ENCODE measurements around the gene C16orf78. TPM values are rescaled to one million over a fixed set of nuclear protein-coding genes. Genes with fewer than 3 reads are reported as not detected.
A peak's percentile ranks its signal among the peaks of the same experiment; 100 is the strongest.

The C16orf78 gene
- total RNA-seq, 2 experiments from 2014 or later, result not detected

GRCh38 chr16:49342336-49343265 is 31.0 kb upstream of the C16orf78 start:
- intact Hi-C loops (cut with micrococcal nuclease), result no loop called here
- no peaks in the 10 kb centered on the region for H3K36me3 Mint-ChIP-seq
- no peak overlapping the region for H3K4me3 Mint-ChIP-seq
- ChIA-PET CTCF (no interaction called here), POLR2A (no interaction called here)
- no peak overlapping the region for H3K27ac Mint-ChIP-seq
- H3K9me3 Mint-ChIP-seq, result no peaks in the 10 kb centered on the region
- H3K27me3 Mint-ChIP-seq, result peaks cover 1% of the 10 kb centered on the region
- H3K4me1 Mint-ChIP-seq (ENCODE audit: low read depth), result no peaks in the 10 kb centered on the region
- DNase-seq, result no peak

- Mint-ChIP-seq H3K9me3 (no peaks in the 10 kb centered on the region), H3K4me3 (no peak overlapping the region), H3K27me3 (no peaks in the 10 kb centered on the region), H3K27ac (no peak overlapping the region), H3K36me3 (no peaks in the 10 kb centered on the region), H3K4me1 (ENCODE audit: low read depth) (no peaks in the 10 kb centered on the region)
- ChIA-PET CTCF (no interaction called here), POLR2A (no interaction called here)
- DNase-seq, result no peak
- intact Hi-C loops (cut with micrococcal nuclease), result no loop called here
Observed at GRCh38 chr16:49343291-49343690, 30.3 kb upstream of the C16orf78 start.

GRCh38 chr16:49344401-49344800 is 29.2 kb upstream of the C16orf78 start:
- intact Hi-C loops (cut with micrococcal nuclease), result no loop called here
- Mint-ChIP-seq H3K27me3 (no peaks in the 10 kb centered on the region), H3K9me3 (no peaks in the 10 kb centered on the region), H3K36me3 (no peaks in the 10 kb centered on the region), H3K4me3 (no peak overlapping the region), H3K4me1 (ENCODE audit: low read depth) (no peaks in the 10 kb centered on the region), H3K27ac (no peak overlapping the region)
- no peak for DNase-seq
- POLR2A ChIA-PET, result no interaction called here
- CTCF ChIA-PET, result no interaction called here

GRCh38 chr16:49345829-49346228 is 27.8 kb upstream of the C16orf78 start:
- H3K4me1 Mint-ChIP-seq (ENCODE audit: low read depth), result no peaks in the 10 kb centered on the region
- no peaks in the 10 kb centered on the region for H3K36me3 Mint-ChIP-seq
- no peak overlapping the region for H3K27ac Mint-ChIP-seq
- H3K27me3 Mint-ChIP-seq, result peaks cover 7% of the 10 kb centered on the region
- intact Hi-C loops (cut with micrococcal nuclease), result no loop called here
- H3K4me3 Mint-ChIP-seq, result no peak overlapping the region
- no peak for DNase-seq
- ChIA-PET CTCF (no interaction called here), POLR2A (no interaction called here)
- H3K9me3 Mint-ChIP-seq, result no peaks in the 10 kb centered on the region

GRCh38 chr16:49346459-49346858 is 27.1 kb upstream of the C16orf78 start:
- no peaks in the 10 kb centered on the region for H3K36me3 Mint-ChIP-seq
- no peak overlapping the region for H3K27ac Mint-ChIP-seq
- no peak overlapping the region for H3K4me3 Mint-ChIP-seq
- H3K4me1 Mint-ChIP-seq (ENCODE audit: low read depth), result no peaks in the 10 kb centered on the region
- H3K27me3 Mint-ChIP-seq, result peaks cover 12% of the 10 kb centered on the region
- H3K9me3 Mint-ChIP-seq, result no peaks in the 10 kb centered on the region
- intact Hi-C loops (cut with micrococcal nuclease), result no loop called here
- CTCF ChIA-PET, result no interaction called here
- DNase-seq, result no peak
- POLR2A ChIA-PET, result no interaction called here

GRCh38 chr16:49347476-49347875 is 26.1 kb upstream of the C16orf78 start:
- Mint-ChIP-seq H3K4me3 (no peak overlapping the region), H3K9me3 (no peaks in the 10 kb centered on the region), H3K36me3 (no peaks in the 10 kb centered on the region), H3K4me1 (ENCODE audit: low read depth) (no peaks in the 10 kb centered on the region), H3K27me3 (peaks cover 17% of the 10 kb centered on the region), H3K27ac (no peak overlapping the region)
- POLR2A ChIA-PET, result no interaction called here
- intact Hi-C loops (cut with micrococcal nuclease), result no loop called here
- DNase-seq, result no peak
- CTCF ChIA-PET, result interaction anchor here (0.9 kb wide), 1 partner anchor 13 kb away, joined by 3 read pairs; no protein-coding TSS in a partner anchor

- DNase-seq, result no peak
- H3K9me3 Mint-ChIP-seq, result no peaks in the 10 kb centered on the region
- no peaks in the 10 kb centered on the region for H3K4me1 Mint-ChIP-seq (ENCODE audit: low read depth)
- H3K4me3 Mint-ChIP-seq, result no peak overlapping the region
- no peaks in the 10 kb centered on the region for H3K36me3 Mint-ChIP-seq
- H3K27me3 Mint-ChIP-seq, result peaks cover 19% of the 10 kb centered on the region
- H3K27ac Mint-ChIP-seq, result no peak overlapping the region
- ChIA-PET CTCF (interaction anchor here (0.9 to 1.7 kb wide), 5 partner anchors 10 to 663 kb away, joined by 3 to 7 read pairs (median 3); no protein-coding TSS in a partner anchor), POLR2A (no interaction called here)
- intact Hi-C loops (cut with micrococcal nuclease), result no loop called here
Observed at GRCh38 chr16:49348408-49349176, 25.0 kb upstream of the C16orf78 start.

- intact Hi-C loops (cut with micrococcal nuclease), result loop anchor here (1.0 kb wide), 1 partner anchor 662 kb away; no protein-coding TSS in a partner anchor
- Mint-ChIP-seq H3K27ac (no peak overlapping the region), H3K9me3 (no peaks in the 10 kb centered on the region), H3K4me3 (no peak overlapping the region), H3K4me1 (ENCODE audit: low read depth) (no peaks in the 10 kb centered on the region), H3K36me3 (no peaks in the 10 kb centered on the region), H3K27me3 (peaks cover 19% of the 10 kb centered on the region)
- no peak for DNase-seq
- ChIA-PET POLR2A (no interaction called here), CTCF (interaction anchor here (1.0 to 1.7 kb wide), 3 partner anchors 9 to 664 kb away, joined by 3 to 7 read pairs (median 4); no protein-coding TSS in a partner anchor)
Observed at GRCh38 chr16:49349446-49350168, 24.0 kb upstream of the C16orf78 start.

- no peak overlapping the region for H3K27ac Mint-ChIP-seq
- peaks cover 19% of the 10 kb centered on the region for H3K27me3 Mint-ChIP-seq
- POLR2A ChIA-PET, result no interaction called here
- no peaks in the 10 kb centered on the region for H3K4me1 Mint-ChIP-seq (ENCODE audit: low read depth)
- intact Hi-C loops (cut with micrococcal nuclease), result loop anchor here (1.0 kb wide), 1 partner anchor 663 kb away; no protein-coding TSS in a partner anchor
- CTCF ChIA-PET, result no interaction called here
- no peaks in the 10 kb centered on the region for H3K9me3 Mint-ChIP-seq
- no peak overlapping the region for H3K4me3 Mint-ChIP-seq
- DNase-seq, result peak; percentile 59
- H3K36me3 Mint-ChIP-seq, result no peaks in the 10 kb centered on the region
Observed at GRCh38 chr16:49350265-49351095, 23.1 kb upstream of the C16orf78 start.

- H3K27me3 Mint-ChIP-seq, result peaks cover 19% of the 10 kb centered on the region
- H3K36me3 Mint-ChIP-seq, result no peaks in the 10 kb centered on the region
- H3K27ac Mint-ChIP-seq, result no peak overlapping the region
- CTCF ChIA-PET, result no interaction called here
- no peak for DNase-seq
- H3K9me3 Mint-ChIP-seq, result no peaks in the 10 kb centered on the region
- no peak overlapping the region for H3K4me3 Mint-ChIP-seq
- intact Hi-C loops (cut with micrococcal nuclease), result no loop called here
- POLR2A ChIA-PET, result no interaction called here
- no peaks in the 10 kb centered on the region for H3K4me1 Mint-ChIP-seq (ENCODE audit: low read depth)
Observed at GRCh38 chr16:49351096-49351487, 22.5 kb upstream of the C16orf78 start.

GRCh38 chr16:49352892-49353291 is 20.7 kb upstream of the C16orf78 start:
- Mint-ChIP-seq H3K27me3 (peaks cover 19% of the 10 kb centered on the region), H3K4me3 (no peak overlapping the region), H3K4me1 (ENCODE audit: low read depth) (no peaks in the 10 kb centered on the region), H3K27ac (no peak overlapping the region), H3K36me3 (no peaks in the 10 kb centered on the region), H3K9me3 (no peaks in the 10 kb centered on the region)
- intact Hi-C loops (cut with micrococcal nuclease), result no loop called here
- ChIA-PET CTCF (interaction anchor here (1.4 kb wide), 1 partner anchor 49 kb away, joined by 4 read pairs; no protein-coding TSS in a partner anchor), POLR2A (no interaction called here)
- DNase-seq, result no peak
